Measurements from ENCODE around the gene PKMYT1. TPM values are rescaled to one million over a fixed set of nuclear protein-coding genes. Genes with fewer than 3 reads are reported as not detected.
A peak's percentile ranks its signal among the peaks of the same experiment; 100 is the strongest.

The PKMYT1 gene
- total and polyA plus RNA-seq, 9 of the 15 experiments (the other 6 are each of a cell fraction or from before 2014, with no cell fraction given): 8.7 to 201 (median 37.8) TPM

- TF ChIP-seq HEY1 (CRISPR knock-in tag; IDR thresholded peaks at IDR 0.05; ENCODE audit: borderline replicate concordance) (no peak), NR0B1 (IDR thresholded peaks at IDR 0.05; ENCODE audit: partially characterized antibody) (no peak), CCNT2 (IDR thresholded peaks at IDR 0.05; ENCODE audit: borderline replicate concordance, extremely low read depth, insufficient read length, low read depth, low read length) (peak; percentile 61), ESRRB (CRISPR knock-in tag; IDR thresholded peaks at IDR 0.05; ENCODE audit: borderline replicate concordance) (no peak), MYNN (IDR thresholded peaks at IDR 0.05) (no peak), MYNN (CRISPR knock-in tag; IDR thresholded peaks at IDR 0.05) (no peak), CREB1 (IDR thresholded peaks at IDR 0.05) (no peak), CREB1 (CRISPR knock-in tag; IDR thresholded peaks at IDR 0.05) (no peak), PRMT5 (CRISPR knock-in tag; IDR thresholded peaks at IDR 0.05) (no peak), TOE1 (IDR thresholded peaks at IDR 0.05; ENCODE audit: borderline replicate concordance) (no peak), TOE1 (CRISPR knock-in tag; IDR thresholded peaks at IDR 0.05; ENCODE audit: borderline replicate concordance, low read depth) (no peak), ZNF121 (CRISPR knock-in tag; conservative IDR thresholded peaks at IDR 0.05) (no peak), KDM5B (IDR thresholded peaks at IDR 0.05; ENCODE audit: insufficient replicate concordance, low read depth, low read length) (peak; percentile 51), MCM5 (IDR thresholded peaks at IDR 0.05; ENCODE audit: low read depth) (no peak), ELK1 (CRISPR knock-in tag; IDR thresholded peaks at IDR 0.05) (no peak), KDM1A (IDR thresholded peaks at IDR 0.05) (no peak), RAD21 (CRISPR knock-in tag; conservative IDR thresholded peaks at IDR 0.05 in 1 of 2, IDR thresholded peaks at IDR 0.05 in 1 of 2) (peak; percentile 6 to 12; a peak in 1 of 4 replicates), CTCF (IDR thresholded peaks at IDR 0.05 in 2 of 3, conservative IDR thresholded peaks at IDR 0.05 in 1 of 3; ENCODE audit: insufficient read depth in 2 of 3, low read depth in 1 of 3, low read length in 3 of 3) (peak in 1 of 3 experiments; percentile 29; a peak in 1 of 6 replicates), TAF1 (IDR thresholded peaks at IDR 0.05; ENCODE audit: control insufficient read depth, extremely low read depth, insufficient read depth, low read length, severe bottlenecking) (peak; percentile 97), BCOR (IDR thresholded peaks at IDR 0.05) (no peak), POLR2G (IDR thresholded peaks at IDR 0.05; ENCODE audit: low read depth, low read length) (peak; percentile 94), KLF1 (tag; IDR thresholded peaks at IDR 0.05) (no peak), CCAR2 (IDR thresholded peaks at IDR 0.05; ENCODE audit: low read depth, low read length) (no peak), POU5F1 (IDR thresholded peaks at IDR 0.05; ENCODE audit: borderline replicate concordance, low read depth, low read length, partially characterized antibody) (no peak), SMC3 (conservative IDR thresholded peaks at IDR 0.05; ENCODE audit: insufficient read depth, low read depth, low read length) (no peak)
These were observed 40.0 kb upstream of the PKMYT1 start, which contains the start of gene TNFRSF12A (continued) for GRCh38 chr16:3020247-3020603.
